Adrenal gland (tissue), 12 donors: ENCODE results near the gene POFUT1. TPM values are rescaled to one million over a fixed set of nuclear protein-coding genes. Genes with fewer than 3 reads are reported as not detected.
"Not testable (repeated sequence)": the region's sequence is repeated elsewhere in the genome, so short reads cannot be mapped to it uniquely, and the experiment has no call there.

Experiments
- DNase-seq, 7 donors: peaks; one replicate each; pipeline ENCODE4 v3.0.0-alpha.2; 2019 to 2020
- H3K27ac ChIP-seq, 5 donors: fragments of 200-600 bp; sonication (generic) in 4 of 5; 1 replicate in 3 of 5; 2 replicates in 2 of 5; pipeline versions ENCODE4 v1.5.1 to v1.8.0; 2016 to 2020; ENCODE audit warnings: mild to moderate bottlenecking in 1 of 5
- H3K27me3 ChIP-seq: fragments of 200-600 bp; 2 replicates; pipeline ENCODE4 v1.8.0; 2021
- H3K36me3 ChIP-seq, 2 donors: fragments of 200-600 bp; replicated peaks in 1 of 2; 1 replicate in 1 of 2; 2 replicates in 1 of 2; pipeline versions ENCODE4 v1.5.1 to v1.8.0; 2018 to 2022
- H3K4me1 ChIP-seq, 2 donors: fragments of 200-600 bp; replicated peaks in 1 of 2; 1 replicate in 1 of 2; 2 replicates in 1 of 2; pipeline versions ENCODE4 v1.5.1 to v1.8.0; 2018 to 2021
- H3K4me3 ChIP-seq, 4 donors: fragments of 200-600 bp; sonication (generic) in 3 of 4; one replicate each; pipeline ENCODE4 v1.5.1; 2016 to 2018
- H3K9me3 ChIP-seq, 3 donors: fragments of 200-600 bp; sonication (generic) in 1 of 3; replicated peaks in 1 of 3; 1 replicate in 2 of 3; 2 replicates in 1 of 3; pipeline versions ENCODE4 v1.5.1 to v1.8.0; 2016 to 2021
- POLR2A ChIP-seq, 2 donors: fragments of 450-650 bp; IDR thresholded peaks; one replicate each; pipeline ENCODE4 v1.6.1; 2017; ENCODE audit warnings: antibody characterized with exemption in 2 of 2, mild to moderate bottlenecking in 2 of 2, moderate library complexity in 1 of 2
- WGBS, 4 donors: extraction: QIAGEN DNeasy Blood & Tissue Kit in 2 of 4; methylation state at CpG; one replicate each; pipeline versions ENCODE4 v1.1.5 to v1.1.7; 2013 to 2017; 5-methylcytosine and 5-hydroxymethylcytosine counted together
- intact Hi-C, 2 donors: fragments of 100-400 bp; cut with DNase I; formaldehyde crosslinking; loops; one replicate each; pipeline versions ENCODE4 v1.14.1 to v1.15.0; 2022 to 2023
- polyA plus RNA-seq, 3 donors: library from polyadenylated mRNA; stranded (reverse); fragments of 200-250 nt in 2 of 3; fragments of 350-450 nt in 1 of 3; fragmentation: Illumina TruSeq in 1 of 3; extraction: RNeasy Lipid Tissue Mini Kit (QIAGEN cat#74804) in 1 of 3; gene quantifications; one replicate each; pipeline ENCODE4 v1.2.3, GENCODE V29; 2013 to 2014
- total RNA-seq, 9 donors: library from RNA; depleted of rRNA in 4 of 9; stranded (reverse); fragments of >200 nt in 4 of 9; fragments of 120-200 nt in 1 of 9; fragmentation: NEBNext Ultra II Directional in 1 of 9; extraction: Animal tissue kit (Norgen Biotek cat#: 25700) in 1 of 9; gene quantifications; one replicate each; pipeline versions ENCODE4 v1.1.0 to v1.2.4, GENCODE V29; 2013 to 2023
- TF ChIP-seq, protein P1 (sequence below), 6 experiments: fragments of 450-650 bp in 4 of 6; fragments of 200-600 bp in 2 of 6; sonication (generic) in 1 of 6; IDR thresholded peaks; 1 replicate in 5 of 6; 2 replicates in 1 of 6; pipeline versions ENCODE4 v1.5.1 to v1.8.0; 2016 to 2021; ENCODE audit warnings: antibody characterized with exemption in 6 of 6, mild to moderate bottlenecking in 2 of 6, moderate library complexity in 1 of 6
- donor health status: healthy with polysubstance abuse.
- donor health status: Bipolar disorder and iron deficiency.
- donor health status: DM: yes; HTN: yes; CAD: no.
- donor health status: DM: no; HTN: no; CAD: no.
- donor health status: DM: no; HTN: no; CAD: no.
- donor health status: DM: yes; HTN: yes; CAD: no.

Gene POFUT1
- total and polyA plus RNA-seq, 12 donors = 8.5 to 45.5 (median 27.7) TPM

DNA sequence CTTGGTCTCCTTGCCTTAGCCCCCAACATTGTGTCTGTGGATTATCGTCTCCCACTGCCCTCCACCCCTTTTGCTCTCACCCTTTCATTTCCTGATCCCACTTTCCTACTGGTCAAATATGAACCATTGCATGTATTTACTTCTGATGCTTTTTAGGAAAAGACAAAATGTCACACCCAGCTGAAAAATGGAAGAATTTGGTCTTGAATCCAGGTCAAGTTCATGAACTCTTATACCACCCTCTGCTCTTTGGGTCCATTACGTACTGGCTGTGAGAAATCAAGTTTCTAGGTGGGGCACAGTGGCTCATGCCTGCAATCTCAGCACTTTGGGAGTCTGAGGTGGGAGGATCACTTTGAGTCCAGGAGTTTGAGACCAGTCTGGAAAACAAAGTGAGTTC lies 54.0 kb downstream of the POFUT1 start:
- Histone ChIP-seq H3K4me3 (no peak overlapping the region), H3K27me3 (no peaks in the 10 kb centered on the region), H3K4me1 (no peaks in the 10 kb centered on the region), H3K9me3 (no peaks in the 10 kb centered on the region), H3K36me3 (no peaks in the 10 kb centered on the region), H3K27ac (no peak overlapping the region)
- intact Hi-C loops = no loop called here
- TF ChIP-seq, protein P1, sequence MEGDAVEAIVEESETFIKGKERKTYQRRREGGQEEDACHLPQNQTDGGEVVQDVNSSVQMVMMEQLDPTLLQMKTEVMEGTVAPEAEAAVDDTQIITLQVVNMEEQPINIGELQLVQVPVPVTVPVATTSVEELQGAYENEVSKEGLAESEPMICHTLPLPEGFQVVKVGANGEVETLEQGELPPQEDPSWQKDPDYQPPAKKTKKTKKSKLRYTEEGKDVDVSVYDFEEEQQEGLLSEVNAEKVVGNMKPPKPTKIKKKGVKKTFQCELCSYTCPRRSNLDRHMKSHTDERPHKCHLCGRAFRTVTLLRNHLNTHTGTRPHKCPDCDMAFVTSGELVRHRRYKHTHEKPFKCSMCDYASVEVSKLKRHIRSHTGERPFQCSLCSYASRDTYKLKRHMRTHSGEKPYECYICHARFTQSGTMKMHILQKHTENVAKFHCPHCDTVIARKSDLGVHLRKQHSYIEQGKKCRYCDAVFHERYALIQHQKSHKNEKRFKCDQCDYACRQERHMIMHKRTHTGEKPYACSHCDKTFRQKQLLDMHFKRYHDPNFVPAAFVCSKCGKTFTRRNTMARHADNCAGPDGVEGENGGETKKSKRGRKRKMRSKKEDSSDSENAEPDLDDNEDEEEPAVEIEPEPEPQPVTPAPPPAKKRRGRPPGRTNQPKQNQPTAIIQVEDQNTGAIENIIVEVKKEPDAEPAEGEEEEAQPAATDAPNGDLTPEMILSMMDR (IDR thresholded peaks at IDR 0.05) = no peak
- no peak for TF ChIP-seq POLR2A (IDR thresholded peaks at IDR 0.05)
- 52 to 82% (median 75%) methylated on average over 2 of the region's 2 CpGs for WGBS, 4 donors
- DNase-seq = no peak

DNA sequence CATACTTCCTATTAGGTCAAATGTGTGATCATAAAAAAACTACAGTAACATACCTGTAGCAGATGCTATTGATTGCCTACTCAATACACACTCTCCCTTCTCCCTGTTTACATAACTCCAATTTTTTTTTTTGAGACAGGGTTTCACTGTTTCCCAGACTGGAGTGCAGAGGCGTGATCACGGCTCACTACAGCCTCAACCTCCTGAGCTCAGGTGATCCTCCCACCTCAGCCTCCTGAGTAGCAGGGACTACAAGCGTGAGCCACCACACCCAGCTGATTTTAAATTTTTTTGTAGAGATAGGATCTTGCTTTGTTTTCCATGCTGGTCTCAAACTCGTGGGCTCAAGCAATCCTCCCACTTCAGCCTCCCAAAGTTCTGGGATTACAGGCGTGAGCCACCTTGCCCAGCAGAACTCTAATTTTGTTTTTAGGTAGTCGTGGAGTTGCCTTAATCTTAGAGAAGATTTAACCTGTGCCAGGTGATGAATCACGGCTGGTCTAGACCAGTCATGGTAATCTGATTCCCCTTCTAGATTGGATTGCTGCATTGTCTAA lies 55.8 kb downstream of the POFUT1 start:
- WGBS, 4 donors = 73 to 87% (median 82%) methylated on average over 7 of the region's 7 CpGs
- no peak overlapping the region for H3K27ac ChIP-seq
- TF ChIP-seq POLR2A (IDR thresholded peaks at IDR 0.05) = no peak
- TF ChIP-seq, protein P1 (IDR thresholded peaks at IDR 0.05) = no peak
- intact Hi-C loops = no loop called here
- no peaks in the 10 kb centered on the region for H3K4me1 ChIP-seq
- no peak for DNase-seq
- H3K9me3 ChIP-seq = no peaks in the 10 kb centered on the region
- no peak overlapping the region for H3K4me3 ChIP-seq
- H3K27me3 ChIP-seq = no peaks in the 10 kb centered on the region
- no peaks in the 10 kb centered on the region for H3K36me3 ChIP-seq

DNA sequence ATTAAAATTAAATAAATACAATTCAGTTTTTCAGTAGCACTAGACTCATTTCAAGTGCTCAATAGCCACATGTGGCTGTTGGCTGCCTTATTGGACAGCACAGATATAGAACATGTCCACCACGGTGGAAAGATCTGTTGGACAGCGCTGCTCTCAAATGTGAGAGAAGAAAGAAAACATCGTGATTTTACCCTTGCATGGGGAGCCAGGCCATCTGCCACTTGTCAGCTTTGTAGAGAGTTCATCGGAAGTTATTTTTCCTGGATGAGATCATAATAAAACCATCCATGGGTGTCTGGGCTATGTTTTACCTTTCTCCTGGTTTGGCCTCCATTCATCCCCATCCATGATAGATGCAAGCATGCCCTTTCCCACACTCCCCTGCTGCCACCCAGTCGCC lies 63.9 kb downstream of the POFUT1 start:
- intact Hi-C loops = no loop called here
- TF ChIP-seq, protein P1 (IDR thresholded peaks at IDR 0.05) = no peak
- TF ChIP-seq POLR2A (IDR thresholded peaks at IDR 0.05) = no peak
- 70 to 78% (median 73%) methylated on average over 5 of the region's 5 CpGs for WGBS, 4 donors

DNA sequence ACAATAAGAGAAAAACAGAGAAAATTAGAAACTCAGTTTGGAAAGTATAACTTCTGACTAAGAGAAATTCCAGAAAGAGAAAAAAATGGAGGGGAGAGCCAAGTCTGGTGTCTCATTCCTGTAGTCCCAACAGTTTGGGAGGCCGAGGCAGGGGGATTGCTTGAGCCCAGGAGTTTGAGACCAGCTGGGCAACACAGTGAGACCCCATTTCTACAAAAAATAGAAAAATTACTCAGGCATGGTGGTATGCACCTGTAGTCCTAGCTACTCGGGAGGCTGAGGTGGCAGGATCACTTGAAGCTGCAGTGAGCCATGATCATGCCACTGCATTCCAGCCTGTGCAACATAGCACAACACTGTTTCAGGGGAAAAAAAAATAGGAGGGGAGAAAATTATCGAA lies 66.7 kb downstream of the POFUT1 start:
- H3K36me3 ChIP-seq = no peaks in the 10 kb centered on the region
- 77 to 89% (median 84%) methylated on average over 3 of the region's 3 CpGs for WGBS, 4 donors
- no peak for DNase-seq
- no peaks in the 10 kb centered on the region for H3K27me3 ChIP-seq
- TF ChIP-seq POLR2A (IDR thresholded peaks at IDR 0.05) = no peak
- TF ChIP-seq, protein P1 (IDR thresholded peaks at IDR 0.05) = no peak
- no peak overlapping the region for H3K4me3 ChIP-seq
- no peak overlapping the region for H3K27ac ChIP-seq
- no peaks in the 10 kb centered on the region for H3K9me3 ChIP-seq
- peaks cover 0 to 8% of the 10 kb centered on the region in 2 donors for H3K4me1 ChIP-seq
- intact Hi-C loops = no loop called here

More for the DNA sequence above, 63.9 kb downstream of the POFUT1 start:
- H3K4me3 ChIP-seq = no peak overlapping the region
- H3K27ac ChIP-seq = no peak overlapping the region
- H3K9me3 ChIP-seq = no peaks in the 10 kb centered on the region
- no peaks in the 10 kb centered on the region for H3K4me1 ChIP-seq
- no peak for DNase-seq
- no peaks in the 10 kb centered on the region for H3K27me3 ChIP-seq
- H3K36me3 ChIP-seq = no peaks in the 10 kb centered on the region

DNA sequence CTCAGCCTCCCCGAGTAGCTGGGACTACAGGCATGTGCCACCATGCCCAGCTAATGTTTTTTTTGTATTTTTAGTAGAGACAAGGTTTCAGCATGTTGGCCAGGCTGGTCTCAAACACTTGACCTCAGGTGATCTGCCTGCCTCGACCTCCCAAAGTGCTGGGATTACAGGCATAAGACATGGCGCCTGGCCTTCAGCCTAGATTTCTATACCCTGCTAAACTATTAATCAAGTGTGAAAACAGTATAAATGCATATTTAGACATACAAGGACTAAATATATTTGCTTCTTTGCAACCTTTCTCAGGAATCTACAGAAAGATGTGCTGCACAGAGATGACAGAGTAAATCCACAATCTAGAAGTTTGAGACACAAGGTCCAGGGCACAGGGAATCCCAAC lies 67.5 kb downstream of the POFUT1 start:
- H3K9me3 ChIP-seq, intact Hi-C loops, H3K27me3 ChIP-seq, H3K36me3 ChIP-seq, H3K4me3 ChIP-seq, H3K27ac ChIP-seq, DNase-seq, H3K4me1 ChIP-seq: not testable (repeated sequence)
- 80 to 89% (median 84%) methylated on average over 3 of the region's 3 CpGs for WGBS, 4 donors
